Cardiac muscle cell (in vitro differentiated cells and primary cell): ENCODE measurements around the gene ARHGEF40. TPM values are rescaled to one million over a fixed set of nuclear protein-coding genes. Genes with fewer than 3 reads are reported as not detected.
A peak's percentile ranks its signal among the peaks of the same experiment; 100 is the strongest.

Source experiments
- DNase-seq, 2 donors: peaks; one replicate each; pipeline versions ENCODE4 v3.0.0 to v3.0.0-alpha.2; 2010 to 2017; ENCODE audit warnings: low read depth in 1 of 2, low spot score in 1 of 2
- H3K27ac ChIP-seq: fragments of 200-600 bp; sonication (generic); 2 replicates; pipeline ENCODE4 v1.5.1; 2016
- H3K27me3 ChIP-seq: fragments of 200-600 bp; sonication (generic); 2 replicates; pipeline ENCODE4 v1.6.0; 2016; ENCODE audit warnings: control low read depth
- H3K36me3 ChIP-seq: fragments of 200-600 bp; sonication (generic); 2 replicates; pipeline ENCODE4 v1.5.1; 2016; ENCODE audit warnings: control low read depth
- H3K4me1 ChIP-seq: fragments of 200-600 bp; sonication (generic); 2 replicates; pipeline ENCODE4 v1.8.1; 2017; ENCODE audit warnings: low read depth, mild to moderate bottlenecking, mixed run types
- H3K4me3 ChIP-seq: fragments of 200-600 bp; sonication (generic); 2 replicates; pipeline ENCODE4 v1.5.1; 2016; ENCODE audit warnings: mild to moderate bottlenecking
- H3K9me3 ChIP-seq: fragments of 200-600 bp; sonication (generic); 2 replicates; pipeline ENCODE4 v1.5.1; 2017; ENCODE audit warnings: low read depth, mild to moderate bottlenecking, control low read depth
- polyA plus RNA-seq: library from polyadenylated mRNA; unstranded; fragments of >200 nt; fragmentation: Nextera tagmentation; extraction: Ambion mirVana; gene quantifications from 2 replicates; pipeline ENCODE4 v1.2.1, GENCODE V29; 2016
- total RNA-seq: library from RNA; depleted of rRNA; stranded (reverse); fragments of >200 nt; gene quantifications from 2 replicates; pipeline ENCODE4 v1.2.3, GENCODE V29; 2016
- TF ChIP-seq, protein P1 (sequence below): IDR thresholded peaks from 2 replicates; pipeline ENCODE4 v1.5.1; 2012; ENCODE audit warnings: low read depth, mild to moderate bottlenecking, low read length

ARHGEF40 gene
- total and polyA plus RNA-seq, 2 experiments from 2014 or later = 26.4 to 41.7 TPM

DNA sequence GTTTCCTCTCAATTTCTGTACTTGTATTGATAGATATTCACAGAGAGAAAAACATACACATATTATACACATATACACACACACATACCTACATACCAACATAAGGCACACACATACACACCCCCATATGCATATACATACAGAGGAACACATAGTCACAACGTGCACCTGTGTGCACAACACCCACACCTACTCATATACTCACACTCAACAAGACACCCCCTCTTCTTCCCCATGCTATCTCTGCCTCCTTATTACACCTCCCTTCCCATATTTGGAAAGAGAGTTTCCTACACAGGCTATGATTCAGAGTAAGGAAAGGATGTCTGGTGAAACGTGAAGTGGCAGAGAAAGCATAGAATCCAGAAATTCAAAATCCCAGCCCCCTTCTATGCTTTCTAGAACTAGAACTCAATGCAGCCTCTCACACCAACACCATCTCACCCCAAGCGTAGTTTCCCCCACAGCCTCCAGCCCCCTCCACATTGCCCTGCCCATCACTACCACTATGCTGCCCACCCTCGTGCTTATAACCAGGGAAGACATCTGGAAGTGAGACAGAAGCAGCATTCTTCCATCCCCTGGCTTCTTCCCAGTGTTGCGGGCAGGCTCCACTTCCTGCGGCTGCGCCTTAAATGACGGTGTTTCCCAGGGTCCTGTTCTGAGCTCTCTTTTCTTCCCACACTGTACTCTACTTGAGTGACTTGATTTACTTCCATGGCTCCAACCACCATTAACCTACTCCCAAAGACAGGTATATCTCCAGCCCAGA is 10.1 kb upstream of the ARHGEF40 start:
- Histone ChIP-seq H3K4me1 (no peaks in the 10 kb centered on the region), H3K9me3 (no peaks in the 10 kb centered on the region), H3K4me3 (no peak overlapping the region), H3K27ac (no peak overlapping the region), H3K36me3 (no peaks in the 10 kb centered on the region), H3K27me3 (no peaks in the 10 kb centered on the region)
- TF ChIP-seq, protein P1, sequence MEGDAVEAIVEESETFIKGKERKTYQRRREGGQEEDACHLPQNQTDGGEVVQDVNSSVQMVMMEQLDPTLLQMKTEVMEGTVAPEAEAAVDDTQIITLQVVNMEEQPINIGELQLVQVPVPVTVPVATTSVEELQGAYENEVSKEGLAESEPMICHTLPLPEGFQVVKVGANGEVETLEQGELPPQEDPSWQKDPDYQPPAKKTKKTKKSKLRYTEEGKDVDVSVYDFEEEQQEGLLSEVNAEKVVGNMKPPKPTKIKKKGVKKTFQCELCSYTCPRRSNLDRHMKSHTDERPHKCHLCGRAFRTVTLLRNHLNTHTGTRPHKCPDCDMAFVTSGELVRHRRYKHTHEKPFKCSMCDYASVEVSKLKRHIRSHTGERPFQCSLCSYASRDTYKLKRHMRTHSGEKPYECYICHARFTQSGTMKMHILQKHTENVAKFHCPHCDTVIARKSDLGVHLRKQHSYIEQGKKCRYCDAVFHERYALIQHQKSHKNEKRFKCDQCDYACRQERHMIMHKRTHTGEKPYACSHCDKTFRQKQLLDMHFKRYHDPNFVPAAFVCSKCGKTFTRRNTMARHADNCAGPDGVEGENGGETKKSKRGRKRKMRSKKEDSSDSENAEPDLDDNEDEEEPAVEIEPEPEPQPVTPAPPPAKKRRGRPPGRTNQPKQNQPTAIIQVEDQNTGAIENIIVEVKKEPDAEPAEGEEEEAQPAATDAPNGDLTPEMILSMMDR = no peak
- DNase-seq = peak in 1 of 2 donors; percentile 35

DNA sequence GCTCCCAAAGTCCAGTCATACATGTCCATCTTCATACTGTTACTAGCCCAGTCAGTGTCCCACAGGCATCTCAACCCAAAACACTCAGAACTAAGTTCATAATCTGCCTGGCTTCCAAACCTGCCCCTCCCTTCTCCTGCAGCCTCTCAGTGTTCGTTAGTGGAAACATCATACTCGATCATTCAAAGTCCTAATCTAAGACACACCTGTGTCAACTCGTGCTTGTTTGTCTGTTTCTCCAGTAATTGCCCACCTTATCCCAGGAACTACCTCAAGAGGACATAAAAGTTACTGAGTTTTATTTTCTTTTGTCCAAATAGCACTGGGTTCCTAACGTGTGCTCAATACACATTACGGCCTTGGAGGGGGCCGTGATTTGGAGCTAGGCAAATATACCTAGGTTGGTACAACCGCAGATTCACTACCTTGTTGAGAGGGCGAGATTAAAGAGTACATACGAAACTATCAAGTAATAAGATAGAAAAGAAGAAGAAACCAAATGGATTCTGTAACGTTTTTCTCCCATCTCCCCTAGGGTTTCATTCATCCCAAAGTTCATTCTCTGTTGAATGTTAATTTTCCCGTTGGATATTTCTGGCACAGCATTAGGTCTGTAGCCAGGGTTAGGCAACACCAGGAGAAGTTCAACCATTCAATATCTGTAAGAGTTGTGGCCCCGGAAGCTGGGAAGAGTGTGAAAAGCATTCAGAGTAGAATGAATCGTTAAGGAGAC is 9.3 kb upstream of the ARHGEF40 start:
- TF ChIP-seq, protein P1 = no peak
- Histone ChIP-seq H3K9me3 (no peaks in the 10 kb centered on the region), H3K36me3 (no peaks in the 10 kb centered on the region), H3K27me3 (no peaks in the 10 kb centered on the region), H3K27ac (no peak overlapping the region), H3K4me3 (no peak overlapping the region), H3K4me1 (no peaks in the 10 kb centered on the region)
- no peak for DNase-seq

DNA sequence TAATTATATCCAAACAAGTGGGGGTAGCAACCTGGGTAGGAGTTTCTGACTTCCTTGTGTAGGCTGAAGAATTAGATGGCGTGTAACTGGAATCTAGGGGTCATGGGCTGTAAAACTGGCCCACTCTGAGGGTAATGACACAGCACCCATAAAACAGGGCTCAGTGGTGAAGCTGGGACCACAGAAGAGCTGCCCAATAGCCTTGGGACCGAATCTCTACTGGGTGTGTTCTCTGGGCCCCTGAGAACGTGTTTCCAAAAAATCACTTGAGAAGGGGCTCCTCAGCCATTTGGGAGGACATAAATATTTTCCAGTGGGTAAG is 8.8 kb upstream of the ARHGEF40 start:
- Histone ChIP-seq H3K4me3 (no peak overlapping the region), H3K27me3 (no peaks in the 10 kb centered on the region), H3K27ac (no peak overlapping the region), H3K36me3 (no peaks in the 10 kb centered on the region), H3K9me3 (no peaks in the 10 kb centered on the region), H3K4me1 (no peaks in the 10 kb centered on the region)
- TF ChIP-seq, protein P1 = no peak
- no peak for DNase-seq

DNA sequence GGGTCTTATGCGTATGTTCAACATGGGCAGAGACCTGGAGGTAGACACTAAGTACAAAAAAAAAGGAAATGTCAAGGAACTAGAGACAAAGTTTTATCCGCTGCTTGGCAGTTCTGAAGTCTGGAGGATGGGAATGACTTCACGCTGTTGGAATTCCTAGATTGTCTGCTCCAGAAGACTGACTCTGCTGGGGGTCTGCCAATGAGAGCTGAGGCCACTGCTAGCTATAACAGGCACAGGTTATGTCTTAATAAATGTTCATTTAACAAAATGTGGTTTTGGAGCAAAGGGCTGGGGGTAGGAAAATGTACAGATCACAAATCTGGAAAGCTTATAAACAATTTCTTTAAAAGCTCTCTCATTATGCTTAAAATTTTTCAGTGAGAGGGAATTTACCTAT is 6.6 kb upstream of the ARHGEF40 start:
- peak in 1 of 2 donors; percentile 93 for DNase-seq
- H3K27me3 ChIP-seq = no peaks in the 10 kb centered on the region
- no peaks in the 10 kb centered on the region for H3K4me1 ChIP-seq
- H3K27ac ChIP-seq = no peak overlapping the region
- H3K36me3 ChIP-seq = no peaks in the 10 kb centered on the region
- TF ChIP-seq, protein P1 = no peak
- H3K4me3 ChIP-seq = no peak overlapping the region
- H3K9me3 ChIP-seq = no peaks in the 10 kb centered on the region

DNA sequence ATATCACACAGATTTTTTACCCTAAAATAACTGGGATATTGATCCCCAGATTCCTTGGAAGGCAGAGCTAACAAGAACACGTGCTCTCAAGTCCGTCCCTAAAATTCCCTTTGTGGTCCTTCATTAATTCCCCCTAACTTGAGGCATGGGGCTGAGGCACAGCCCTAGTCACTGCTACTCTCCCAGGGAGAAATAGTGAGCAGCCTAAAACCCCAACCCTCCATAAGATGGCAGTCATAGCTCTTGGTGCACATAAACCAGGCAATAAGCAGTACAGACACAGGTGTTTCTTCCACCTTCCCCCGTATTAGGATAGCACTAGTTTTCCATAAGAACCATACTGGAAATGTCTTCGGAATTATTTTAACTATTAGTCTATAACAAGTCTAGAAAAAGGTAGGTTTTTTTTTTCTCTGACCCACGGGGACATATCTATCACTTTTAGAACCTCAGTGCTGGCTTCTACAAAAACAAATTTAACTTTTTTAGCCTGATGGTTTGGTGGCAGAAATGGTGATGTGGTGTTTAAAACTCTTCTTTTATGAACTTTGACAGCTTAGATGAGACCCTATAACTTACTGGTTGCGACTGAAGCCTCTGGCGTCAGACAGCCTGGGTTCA is 3.1 kb upstream of the ARHGEF40 start:
- no peak for DNase-seq
- no peak overlapping the region for H3K27ac ChIP-seq

More for the DNA sequence above, 3.1 kb upstream of the ARHGEF40 start:
- Histone ChIP-seq H3K27me3 (no peaks in the 10 kb centered on the region), H3K36me3 (no peaks in the 10 kb centered on the region), H3K4me1 (peaks cover 5% of the 10 kb centered on the region), H3K4me3 (no peak overlapping the region), H3K9me3 (no peaks in the 10 kb centered on the region)
- TF ChIP-seq, protein P1 = peak; percentile 27
